K562 (cell line): ENCODE results near the gene BAZ2A. TPM values are rescaled to one million over a fixed set of nuclear protein-coding genes. Genes with fewer than 3 reads are reported as not detected.

Experiments
- ATAC-seq: fragments of 200-7000 bp; cut with Tn5 transposase; 3 replicates; pipeline ENCODE4 v1.9.1; 2020; ENCODE audit warnings: moderate library complexity
- BruUV-seq: library from RNA; stranded (reverse); fragments of 400-500 nt; replicated peaks from 2 replicates; lab custom pipeline; 2021; lab: Mats Ljungman, UMichigan
- CTCF ChIA-PET: fragments of 300-600 bp; formaldehyde crosslinking; extraction: SDS; loops from one replicate; lab custom pipeline; 2021; ENCODE audit warnings: low intra/inter-chr PET ratio; lab: Yijun Ruan, JAX
- POLR2A ChIA-PET: fragments of 300-600, 350-650 bp; sonication (Branson Sonifier 250); formaldehyde crosslinking; extraction: SDS; loops from one replicate; lab custom pipeline; 2021; ENCODE audit warnings: antibody characterized with exemption, inconsistent platforms; lab: Yijun Ruan, JAX
- DNase-seq, 4 experiments: peaks; one replicate each; pipeline versions ENCODE4 v3.0.0 to v3.0.0-alpha.2; 2011 to 2018; ENCODE audit warnings: low spot score in 3 of 4, mixed read lengths in 3 of 4; ENCODE audit errors: extremely low read depth in 1 of 4
- FAIRE-seq: peaks from 2 replicates; lab custom pipeline; 2011; peaks lifted over from hg19 to GRCh38; lab: Jason Lieb, UNC
- H2AFZ ChIP-seq: 2 replicates; pipeline ENCODE4 v1.6.0; 2011; ENCODE audit warnings: low read depth, low read length, control low read depth, inconsistent platforms
- H3K27ac ChIP-seq: fragments of 200-600 bp; 3 replicates; pipeline ENCODE4 v1.8.0; 2011; ENCODE audit warnings: low read depth, mild to moderate bottlenecking, control low read depth, inconsistent platforms, low read length, moderate library complexity, mixed read lengths; ENCODE audit errors: extremely low read depth
- H3K27me3 ChIP-seq, 2 experiments: fragments of 300-600 bp in 1 of 2; 2 replicates in 1 of 2; 3 replicates in 1 of 2; pipeline versions ENCODE4 v1.6.0 to v1.8.0; 2011; ENCODE audit warnings: inconsistent platforms in 2 of 2, low read length in 2 of 2, mild to moderate bottlenecking in 1 of 2, mixed read lengths in 1 of 2, moderate library complexity in 1 of 2; ENCODE audit not compliant: control insufficient read depth in 2 of 2, insufficient read depth in 2 of 2
- H3K36me3 ChIP-seq: fragments of 300-600 bp; 3 replicates; pipeline ENCODE4 v1.8.0; 2011; ENCODE audit warnings: mild to moderate bottlenecking, low read length, inconsistent platforms; ENCODE audit not compliant: control insufficient read depth, insufficient read depth
- H3K4me1 ChIP-seq, 2 experiments: fragments of 200-600 bp in 1 of 2; replicated peaks in 1 of 2; 2 replicates in 1 of 2; 3 replicates in 1 of 2; pipeline versions ENCODE4 v1.5.1 to v1.8.0; 2011; ENCODE audit warnings: inconsistent platforms in 2 of 2, low read length in 2 of 2, mild to moderate bottlenecking in 1 of 2, mixed read lengths in 1 of 2, moderate library complexity in 1 of 2; ENCODE audit not compliant: control insufficient read depth in 2 of 2, insufficient read depth in 2 of 2
- H3K4me2 ChIP-seq: 2 replicates; pipeline ENCODE4 v1.6.1; 2011; ENCODE audit warnings: low read length, control low read depth, inconsistent platforms, mixed read lengths; ENCODE audit not compliant: insufficient read depth
- H3K4me3 ChIP-seq: fragments of 200-600 bp; sonication (generic), shearing (Covaris generic); 2 replicates; pipeline ENCODE4 v1.5.1; 2016; ENCODE audit warnings: control low read depth, inconsistent platforms
- H3K79me2 ChIP-seq: fragments of 200-600 bp; 3 replicates; pipeline ENCODE4 v1.8.0; 2011; ENCODE audit warnings: low read length, inconsistent platforms; ENCODE audit not compliant: control insufficient read depth, insufficient read depth
- H3K9ac ChIP-seq, 2 experiments: 2 replicates each; pipeline versions ENCODE4 v1.6.0 to v1.6.1; 2011; ENCODE audit warnings: low read depth in 2 of 2, low read length in 2 of 2, control low read depth in 1 of 2, inconsistent platforms in 1 of 2, mild to moderate bottlenecking in 1 of 2, mixed read lengths in 1 of 2; ENCODE audit not compliant: insufficient read depth in 1 of 2
- H3K9me1 ChIP-seq: one replicate; pipeline ENCODE4 v1.6.0; 2011; ENCODE audit warnings: inconsistent platforms, mild to moderate bottlenecking, low read length, moderate library complexity; ENCODE audit not compliant: control insufficient read depth, insufficient read depth
- H3K9me3 ChIP-seq: replicated peaks from 2 replicates; pipeline ENCODE4 v1.5.1; 2011; ENCODE audit warnings: low read depth, low read length, inconsistent platforms; ENCODE audit not compliant: control insufficient read depth, insufficient read depth
- H4K20me1 ChIP-seq: replicated peaks from 2 replicates; pipeline ENCODE4 v1.6.1; 2011; ENCODE audit warnings: low read length, inconsistent platforms, mixed read lengths; ENCODE audit not compliant: control insufficient read depth, insufficient read depth
- EP300 ChIP-seq: IDR thresholded peaks from 2 replicates; pipeline ENCODE4 v1.6.1; 2012; ENCODE audit warnings: low read length, improper control_type of control experiment
- MLLT1 ChIP-seq, 2 experiments: fragments of 450-650 bp; IDR thresholded peaks; 2 replicates each; pipeline ENCODE4 v1.6.1; 2016
- POLR2AphosphoS5 ChIP-seq: IDR thresholded peaks from 2 replicates; pipeline ENCODE4 v1.6.1; 2011; ENCODE audit warnings: mild to moderate bottlenecking, low read depth, low read length, moderate library complexity; ENCODE audit not compliant: control insufficient read depth, insufficient read depth
- RBM25 ChIP-seq: fragments of 200-400 bp; formaldehyde crosslinking; IDR thresholded peaks from 2 replicates; pipeline ENCODE4 v1.6.1; 2018; ENCODE audit warnings: low read length, low read depth, moderate library complexity; ENCODE audit not compliant: severe bottlenecking
- RFX1 ChIP-seq: fragments of 450-650 bp; IDR thresholded peaks from 2 replicates; pipeline ENCODE4 v1.6.1; 2016; ENCODE audit warnings: mild to moderate bottlenecking, moderate library complexity
- ZNF121 ChIP-seq: sonication (generic); formaldehyde crosslinking; conservative IDR thresholded peaks from 2 replicates; pipeline ENCODE4 v1.8.0; 2022; ENCODE audit warnings: missing genetic modification reagents
- ZSCAN29 ChIP-seq: fragments of 450-650 bp; IDR thresholded peaks from 2 replicates; pipeline ENCODE4 v1.6.1; 2017
- WGBS: fragments of 100-300 bp; shearing (Covaris generic); methylation state at CpG from one replicate; pipeline ENCODE4 v1.1.6; 2016; ENCODE audit warnings: low coverage, mixed read lengths; ENCODE audit not compliant: insufficient coverage; ENCODE audit errors: missing lambda C conversion rate; 5-methylcytosine and 5-hydroxymethylcytosine counted together
- in situ Hi-C: fragments of 300-500 bp; cut with MboI; formaldehyde crosslinking; loops from 4 replicates; pipeline ENCODE4 v1.15.0; 2018; ENCODE audit warnings: inconsistent platforms, mixed read lengths
- intact Hi-C: fragments of 100-400 bp; cut with micrococcal nuclease; formaldehyde crosslinking; loops from 2 replicates; pipeline ENCODE4 v1.14.2; 2022
- polyA plus RNA-seq, 8 experiments: library from polyadenylated mRNA; depleted of rRNA in 4 of 8; stranded (reverse) in 5 of 8; unstranded in 3 of 8; fragments of >200 nt; fragmentation: Nextera tagmentation in 2 of 8; fragmentation: Illumina TruSeq in 1 of 8; extraction: Ambion mirVana in 2 of 8; extraction: Trizol in 1 of 8; gene quantifications; 2 replicates each; pipeline versions ENCODE4 v1.2.1 to v1.2.3, GENCODE V29; 2011 to 2014; ENCODE audit warnings: inconsistent platforms in 1 of 8, missing spikeins in 1 of 8
- total RNA-seq, 7 experiments: library from RNA; depleted of rRNA in 6 of 7; stranded (reverse); fragments of >200 nt in 6 of 7; fragmentation: Illumina TruSeq in 2 of 7; extraction: Trizol in 2 of 7; gene quantifications; 2 replicates each; pipeline versions ENCODE4 v1.2.1 to v1.2.3, GENCODE V29; 2011 to 2021; ENCODE audit warnings: low replicate concordance in 1 of 7

BAZ2A gene
- total and polyA plus RNA-seq, 9 of the 15 experiments (the other 6 are each of a cell fraction or from before 2014, with no cell fraction given): 4.5 to 86.4 (median 26.2) TPM

DNA sequence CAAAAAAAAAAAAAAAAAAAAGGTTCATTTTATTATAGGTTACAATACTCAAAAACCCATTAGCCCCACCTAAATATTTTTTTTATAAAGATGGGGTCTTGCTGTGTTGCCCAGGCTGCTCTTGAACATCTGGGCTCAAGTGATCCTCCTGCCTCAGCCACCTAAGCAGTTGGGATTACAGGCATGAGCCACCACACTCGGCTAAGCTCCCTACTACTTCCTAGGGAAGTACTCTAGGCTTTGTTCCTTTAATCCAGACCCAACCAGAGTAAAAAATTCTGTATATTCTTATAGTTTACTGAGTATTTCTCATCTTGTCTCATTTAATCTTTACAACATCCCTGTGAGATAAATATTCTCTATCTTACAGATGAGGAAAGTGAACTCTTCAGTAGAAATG is 57.8 kb downstream of the BAZ2A start:
- POLR2A ChIA-PET: interaction anchor here (0.6 kb wide), 1 partner anchor 1011 kb away, joined by 3 read pairs; no protein-coding TSS in a partner anchor
- H3K79me2 ChIP-seq: no peaks in the 10 kb centered on the region
- no TSS peak for BruUV-seq
- 0% methylated on average over 1 of the region's 1 CpG for WGBS
- H3K4me2 ChIP-seq: no peak overlapping the region
- H3K4me1 ChIP-seq: no peaks in the 10 kb centered on the region; a peak in 2 of 5 replicates
- DNase-seq (no peak), FAIRE-seq (no peak), ATAC-seq (no peak)
- no peak overlapping the region for H2AFZ ChIP-seq
- H3K27ac ChIP-seq: no peak overlapping the region
- no peaks in the 10 kb centered on the region for H4K20me1 ChIP-seq
- intact Hi-C loops: no loop called here
- in situ Hi-C loops: no loop called here
- H3K36me3 ChIP-seq: no peaks in the 10 kb centered on the region
- H3K4me3 ChIP-seq: no peak overlapping the region
- no peaks in the 10 kb centered on the region for H3K9me1 ChIP-seq
- H3K9me3 ChIP-seq: no peaks in the 10 kb centered on the region
- peaks cover 12 to 21% of the 10 kb centered on the region in 2 experiments; a peak in 4 of 5 replicates for H3K27me3 ChIP-seq
- H3K9ac ChIP-seq: no peak overlapping the region
- CTCF ChIA-PET: interaction anchor here (0.6 to 3.2 kb wide), 3 partner anchors 20 to 285 kb away, joined by 3 to 31 read pairs (median 5); no protein-coding TSS in a partner anchor
- TF ChIP-seq EP300 (no peak), POLR2AphosphoS5 (no peak), ZNF121 (CRISPR knock-in tag) (peak; percentile 70), MLLT1 (IDR thresholded peaks at IDR 0.05) (no peak), RBM25 (peak; percentile 25), RFX1 (no peak), ZSCAN29 (no peak)
- TF ChIP-seq, all 486 proteins: peak for 2
